Thymus (tissue), 14 donors: ENCODE results near the gene ZNF793. TPM values are rescaled to one million over a fixed set of nuclear protein-coding genes. Genes with fewer than 3 reads are reported as not detected.

Source experiments
- DNase-seq, 9 donors: peaks; one replicate each; pipeline ENCODE4 v3.0.0-alpha.2; 2013; ENCODE audit warnings: low spot score in 9 of 9, low read depth in 6 of 9, missing footprints in 1 of 9
- H3K27ac ChIP-seq, 2 donors: one replicate each; pipeline ENCODE4 v1.5.1; 2013; ENCODE audit warnings: control low read depth in 1 of 2, low read depth in 1 of 2, low read length in 1 of 2, mild to moderate bottlenecking in 1 of 2, moderate library complexity in 1 of 2
- H3K27me3 ChIP-seq, 2 donors: one replicate each; pipeline ENCODE4 v1.5.1; 2013; ENCODE audit warnings: low read length in 1 of 2; ENCODE audit not compliant: control insufficient read depth in 2 of 2, insufficient read depth in 1 of 2
- H3K36me3 ChIP-seq, 2 donors: one replicate each; pipeline ENCODE4 v1.5.1; 2013; ENCODE audit warnings: low read length in 1 of 2, mild to moderate bottlenecking in 1 of 2, moderate library complexity in 1 of 2; ENCODE audit not compliant: control insufficient read depth in 2 of 2, insufficient read depth in 2 of 2
- H3K4me1 ChIP-seq, 2 donors: one replicate each; pipeline ENCODE4 v1.5.1; 2013; ENCODE audit warnings: low read length in 2 of 2; ENCODE audit not compliant: control insufficient read depth in 2 of 2, insufficient read depth in 2 of 2
- H3K4me3 ChIP-seq, 2 donors: one replicate each; pipeline ENCODE4 v1.5.1; 2013; ENCODE audit warnings: low read length in 2 of 2, control low read depth in 1 of 2, mild to moderate bottlenecking in 1 of 2
- H3K9me3 ChIP-seq, 2 donors: one replicate each; pipeline ENCODE4 v1.5.1; 2013; ENCODE audit warnings: low read length in 1 of 2, mild to moderate bottlenecking in 1 of 2; ENCODE audit not compliant: control insufficient read depth in 2 of 2, insufficient read depth in 1 of 2
- WGBS: extraction: QIAGEN DNeasy Blood & Tissue Kit; methylation state at CpG from one replicate; pipeline ENCODE4 v1.1.7; 2013; 5-methylcytosine and 5-hydroxymethylcytosine counted together
- long read RNA-seq, 10 donors: transcript quantifications; one replicate each; lab custom pipeline, GENCODE V29; 2026
- polyA plus RNA-seq: library from polyadenylated mRNA; stranded (reverse); fragments of 200-250 nt; gene quantifications from one replicate; pipeline ENCODE4 v1.2.3, GENCODE V29; 2013
- total RNA-seq: library from RNA; stranded (reverse); fragments of 120-200 nt; gene quantifications from one replicate; pipeline ENCODE4 v1.2.4, GENCODE V29; 2013
- donor health status: healthy.

ZNF793 gene
- 2.5 TPM for total RNA-seq
- polyA plus RNA-seq, result 3.8 TPM
- long read RNA-seq, donor 1, result 0 reads
- long read RNA-seq, donor 2, result 0 reads
- long read RNA-seq, donor 3, result 0 reads
- long read RNA-seq, donor 4, result 0 reads
- long read RNA-seq, donor 5, partial matches to known transcripts, result 0 of 1 reads
- long read RNA-seq, donor 5, other reads (novel, unspliced or antisense), result 0 of 1 reads
- long read RNA-seq, donor 6, partial matches to known transcripts, result 0 of 1 reads
- long read RNA-seq, donor 6, other reads (novel, unspliced or antisense), result 0 of 1 reads
- long read RNA-seq, donor 7, result 0 reads
- long read RNA-seq, donor 8, result 0 reads
- long read RNA-seq, donor 9, result 0 reads
- long read RNA-seq, donor 10, result 0 reads

DNA sequence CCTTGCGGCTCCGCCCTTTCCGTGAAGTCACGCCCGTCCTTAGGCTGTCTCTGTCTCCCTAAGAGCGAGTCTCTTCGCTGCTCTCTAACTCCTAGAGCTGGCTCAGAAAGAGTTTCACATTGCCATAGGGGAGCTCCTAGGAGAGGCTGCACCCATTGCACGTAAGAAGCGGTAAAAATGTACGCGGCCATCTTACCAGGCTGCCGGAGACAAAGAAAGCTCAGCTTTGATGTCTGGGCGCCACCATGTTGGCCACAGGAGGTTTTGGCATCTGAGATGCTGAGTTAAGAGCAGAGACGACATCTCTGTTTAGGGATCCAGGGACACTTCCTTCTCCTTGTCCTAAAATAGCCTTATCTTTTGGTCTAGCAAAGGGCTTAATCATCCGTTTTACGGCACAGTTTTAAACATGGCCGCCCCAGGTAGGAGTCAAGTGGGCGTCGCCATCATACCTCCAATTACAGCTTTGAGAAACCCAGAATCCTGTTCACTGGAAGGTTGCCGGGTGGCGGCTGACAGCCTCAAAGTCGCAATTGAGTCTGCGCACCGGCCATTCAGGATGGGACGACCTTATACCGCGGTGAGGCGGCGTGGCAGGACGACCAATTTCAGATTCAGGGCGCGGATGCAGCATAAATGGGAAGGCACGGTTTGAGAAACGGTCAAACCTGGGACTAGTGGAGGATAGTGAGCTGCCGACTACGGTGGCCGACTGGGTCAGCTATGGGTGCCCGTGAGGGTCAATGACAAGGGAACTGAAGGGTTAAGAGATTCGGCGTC lies at the start of gene ZNF793:
Gene ZNF793 (plus strand): TSS at position 553 of the 780 bp plus-strand sequence. CDS start 16,501 bp downstream, outside the sequence.
- Histone ChIP-seq H3K4me1 (peaks cover 0 to 6% of the 10 kb centered on the region in 2 donors), H3K27ac (peak within 1 kb of the TSS; percentile 90 to 95), H3K27me3 (no peaks in the 10 kb centered on the region), H3K4me3 (peak within 1 kb of the TSS; percentile 48 to 66), H3K36me3 (no peaks in the 10 kb centered on the region), H3K9me3 (peaks cover 1 to 15% of the 10 kb centered on the region in 2 donors)
- 2% methylated on average over 40 of the region's 40 CpGs for WGBS
- peak; percentile 36 to 84 (median 50) for DNase-seq

DNA sequence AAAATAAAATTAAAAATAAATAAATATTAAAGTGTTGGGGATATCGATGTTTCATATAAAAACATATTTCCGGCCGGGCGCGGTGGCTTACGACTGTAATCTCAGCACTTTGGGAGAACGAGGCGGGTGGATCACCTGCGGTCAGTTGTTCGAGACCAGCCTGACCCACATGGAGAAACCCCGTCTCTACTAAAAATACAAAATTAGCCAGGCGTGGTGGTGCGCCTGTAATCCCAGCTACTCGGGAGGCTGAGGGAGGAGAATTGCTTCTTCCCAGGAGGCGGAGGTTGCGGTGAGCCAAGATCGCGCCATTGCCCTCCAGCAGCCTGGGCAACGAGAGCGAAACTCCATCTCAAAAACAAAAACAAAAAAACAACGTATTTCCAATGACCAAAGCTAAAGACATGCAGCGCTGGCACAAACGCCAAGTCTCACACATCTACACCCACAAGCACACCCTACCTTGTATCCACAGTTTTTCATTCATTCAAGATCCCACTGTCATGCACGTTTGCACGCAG lies 40.4 kb upstream of the ZNF793 start:
- H3K4me1 ChIP-seq, result peaks cover 12 to 13% of the 10 kb centered on the region in 2 donors
- H3K4me3 ChIP-seq, result peak overlapping the region; percentile 88 to 91
- DNase-seq, result no peak
- peak overlapping the region; percentile 97 for H3K27ac ChIP-seq
- WGBS, result 39% methylated on average over 25 of the region's 25 CpGs
- peaks cover 15 to 16% of the 10 kb centered on the region in 2 donors for H3K36me3 ChIP-seq
- H3K9me3 ChIP-seq, result peaks cover 0 to 17% of the 10 kb centered on the region in 2 donors
- H3K27me3 ChIP-seq, result no peaks in the 10 kb centered on the region

GRCh38 chr19:37466798-37467607 lies 39.7 kb upstream of the ZNF793 start, which contains the start of gene ZNF569:
Gene ZNF569, minus strand, starts transcription at chr19:37467444. Its CDS starts 22,523 bp downstream, at chr19:37444921.
- peak within 1 kb of the TSS; percentile 97 for H3K27ac ChIP-seq
- peaks cover 0 to 20% of the 10 kb centered on the region in 2 donors for H3K9me3 ChIP-seq
- H3K36me3 ChIP-seq, result peaks cover 17 to 18% of the 10 kb centered on the region in 2 donors
- peaks cover 12 to 13% of the 10 kb centered on the region in 2 donors for H3K4me1 ChIP-seq
- H3K4me3 ChIP-seq, result peak within 1 kb of the TSS; percentile 88 to 91
- under 1% methylated on average over 62 of the region's 62 CpGs for WGBS
- no peaks in the 10 kb centered on the region for H3K27me3 ChIP-seq
- peak; percentile 90 to 98 (median 94) for DNase-seq

DNA sequence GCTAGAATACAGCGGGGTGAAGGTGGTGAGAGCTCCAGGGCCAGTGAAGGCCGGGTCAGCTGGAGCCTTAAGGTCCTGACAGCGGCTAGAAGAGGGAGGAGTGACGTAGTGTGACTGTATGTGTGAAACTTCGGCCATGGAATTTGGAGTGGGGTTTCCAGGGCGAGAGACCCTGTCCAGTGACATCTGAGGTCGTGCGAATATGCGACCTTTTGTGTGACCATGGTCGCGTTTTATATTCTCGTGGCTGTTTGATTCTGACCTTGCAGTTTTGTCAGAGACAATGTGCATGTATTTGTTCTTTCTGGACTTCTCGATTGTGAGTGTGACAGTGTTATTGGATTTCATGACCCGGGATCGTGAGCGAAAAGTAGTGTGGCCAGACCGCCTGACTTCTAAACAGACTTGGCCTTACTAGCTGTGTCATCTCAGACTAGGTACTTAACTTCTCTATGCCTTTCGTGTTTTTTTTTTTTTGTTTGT lies 39.1 kb upstream of the ZNF793 start:
- WGBS, result 54% methylated on average over 18 of the region's 18 CpGs
- Histone ChIP-seq H3K9me3 (peaks cover 0 to 26% of the 10 kb centered on the region in 2 donors), H3K36me3 (peaks cover 12 to 15% of the 10 kb centered on the region in 2 donors), H3K4me3 (peak overlapping the region; percentile 88 to 91), H3K27me3 (no peaks in the 10 kb centered on the region), H3K4me1 (peaks cover 12 to 13% of the 10 kb centered on the region in 2 donors), H3K27ac (peak overlapping the region; percentile 97)
- peak in 1 of 9 donors; percentile 26 for DNase-seq

GRCh38 chr19:37468961-37469777 lies 37.6 kb upstream of the ZNF793 start, which contains the start of gene ZNF570:
Gene ZNF570, plus strand, starts transcription at chr19:37469356. Its CDS starts 999 bp downstream, at chr19:37470355.
- peak within 1 kb of the TSS; percentile 92 to 96 for H3K27ac ChIP-seq
- WGBS, result under 1% methylated on average over 63 of the region's 63 CpGs
- peak within 1 kb of the TSS; percentile 72 to 85 for H3K4me3 ChIP-seq
- DNase-seq, result peak; percentile 79 to 96 (median 85)
- H3K36me3 ChIP-seq, result peaks cover 11 to 16% of the 10 kb centered on the region in 2 donors
- no peaks in the 10 kb centered on the region for H3K27me3 ChIP-seq
- H3K4me1 ChIP-seq, result peaks cover 12 to 13% of the 10 kb centered on the region in 2 donors
- peaks cover 0 to 26% of the 10 kb centered on the region in 2 donors for H3K9me3 ChIP-seq

DNA sequence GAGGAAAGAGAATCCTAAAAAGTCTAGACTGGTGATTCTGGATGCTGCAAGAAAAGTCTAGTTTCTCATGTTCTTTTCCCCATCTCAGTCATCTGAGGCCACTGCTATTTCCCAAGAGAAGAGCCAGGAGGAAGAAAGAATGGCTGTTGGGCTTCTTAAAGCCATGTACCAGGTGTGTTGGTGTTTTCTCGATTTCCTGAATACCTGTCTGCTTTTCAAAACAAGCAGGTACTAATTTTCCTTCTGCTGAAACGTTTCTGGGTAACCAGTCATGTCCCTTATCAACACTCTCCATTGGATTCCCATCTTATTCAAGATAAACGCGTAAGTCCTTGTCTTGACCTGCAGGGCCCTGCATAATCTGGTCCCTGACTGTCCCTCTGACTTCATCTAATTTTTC lies 36.5 kb upstream of the ZNF793 start:
- peak overlapping the region; percentile 72 to 85 for H3K4me3 ChIP-seq
- H3K9me3 ChIP-seq, result peaks cover 0 to 26% of the 10 kb centered on the region in 2 donors
- no peak overlapping the region for H3K27ac ChIP-seq
- WGBS, result 90% methylated on average over 4 of the region's 4 CpGs
- H3K4me1 ChIP-seq, result peaks cover 12 to 13% of the 10 kb centered on the region in 2 donors
- no peak for DNase-seq
- no peaks in the 10 kb centered on the region for H3K27me3 ChIP-seq
- peaks cover 5 to 11% of the 10 kb centered on the region in 2 donors for H3K36me3 ChIP-seq

GRCh38 chr19:37472165-37472564 lies 34.6 kb upstream of the ZNF793 start:
- Histone ChIP-seq H3K27ac (no peak overlapping the region), H3K4me1 (peaks cover 5 to 13% of the 10 kb centered on the region in 2 donors), H3K9me3 (peaks cover 4 to 26% of the 10 kb centered on the region in 2 donors), H3K4me3 (no peak overlapping the region), H3K27me3 (no peaks in the 10 kb centered on the region), H3K36me3 (peaks cover 10 to 27% of the 10 kb centered on the region in 2 donors)
- WGBS, result 99% methylated on average over 9 of the region's 9 CpGs
- DNase-seq, result no peak
